ENCODE data around the gene WDFY2.
A peak's percentile ranks its signal among the peaks of the same experiment; 100 is the strongest.
"Not testable (repeated sequence)": the region's sequence is repeated elsewhere in the genome, so short reads cannot be mapped to it uniquely, and the experiment has no call there.

Gene WDFY2

DNA sequence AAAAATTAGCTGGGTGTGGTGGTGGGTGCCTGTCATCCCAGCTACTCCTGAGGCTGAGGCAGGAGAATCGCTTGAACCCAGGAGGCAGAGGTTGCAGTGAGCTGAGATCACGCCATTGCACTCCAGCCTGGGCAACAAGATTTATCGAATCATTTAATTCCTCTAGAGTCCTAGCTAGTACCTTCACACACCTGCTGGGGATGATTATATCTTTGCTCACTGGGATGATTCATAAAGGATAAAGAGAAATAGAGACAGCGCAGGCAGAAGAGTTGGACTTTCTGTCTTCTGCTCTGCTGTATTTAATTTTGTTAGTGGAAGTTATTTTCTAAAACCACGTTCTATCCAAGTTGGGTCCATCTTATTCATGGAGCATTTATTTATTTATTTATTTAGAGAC lies 56.4 kb downstream of the WDFY2 start:
- not testable (repeated sequence) for H3K9me3 Mint-ChIP-seq; H3K36me3 Mint-ChIP-seq (ENCODE audit: low read depth); H3K27ac Mint-ChIP-seq; H3K27me3 Mint-ChIP-seq (ENCODE audit: low read depth); H3K4me3 Mint-ChIP-seq
- H3K4me1 Mint-ChIP-seq (ENCODE audit: low read depth) = peaks cover 27% of the 10 kb centered on the region

DNA sequence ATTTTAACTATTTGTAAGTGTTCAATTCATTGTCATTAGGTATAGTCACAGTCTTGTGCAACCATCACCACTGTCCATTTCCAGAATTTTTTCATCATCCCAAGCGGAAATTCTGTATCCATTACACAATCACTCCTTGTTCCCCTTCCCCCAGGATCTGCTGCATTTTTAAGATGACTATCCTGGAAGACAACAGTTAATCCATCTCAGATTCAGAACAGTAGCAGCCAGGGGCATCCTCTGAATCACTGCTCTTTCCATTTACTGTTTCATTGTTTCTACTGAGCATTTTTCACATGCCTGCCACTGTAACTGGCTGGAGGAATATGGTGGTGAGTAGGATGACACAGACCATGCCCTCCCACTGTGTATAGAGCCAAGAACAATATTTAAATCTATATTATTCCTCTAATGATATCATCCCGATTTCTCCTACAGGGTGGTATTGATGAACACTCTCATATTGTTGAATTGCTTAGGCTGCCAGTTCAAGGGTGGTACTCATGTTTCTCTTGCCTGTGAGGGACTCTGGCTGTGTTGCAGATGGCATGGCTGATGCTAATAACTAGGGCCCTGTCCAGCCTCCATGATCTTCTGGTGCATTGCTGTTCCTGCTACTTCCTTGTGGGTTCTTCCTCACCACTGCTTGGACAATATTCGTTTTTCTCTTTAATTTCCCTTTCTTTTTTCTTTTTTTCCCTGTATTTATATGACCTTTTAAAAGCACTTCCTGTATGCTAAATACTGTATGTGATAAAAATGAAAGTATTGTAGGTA lies 59.0 kb downstream of the WDFY2 start:
- Mint-ChIP-seq H3K36me3 (ENCODE audit: low read depth) (no peaks in the 10 kb centered on the region), H3K27ac (no peak overlapping the region), H3K27me3 (ENCODE audit: low read depth) (no peaks in the 10 kb centered on the region), H3K4me3 (no peak overlapping the region), H3K4me1 (ENCODE audit: low read depth) (peaks cover 31% of the 10 kb centered on the region), H3K9me3 (no peaks in the 10 kb centered on the region)

DNA sequence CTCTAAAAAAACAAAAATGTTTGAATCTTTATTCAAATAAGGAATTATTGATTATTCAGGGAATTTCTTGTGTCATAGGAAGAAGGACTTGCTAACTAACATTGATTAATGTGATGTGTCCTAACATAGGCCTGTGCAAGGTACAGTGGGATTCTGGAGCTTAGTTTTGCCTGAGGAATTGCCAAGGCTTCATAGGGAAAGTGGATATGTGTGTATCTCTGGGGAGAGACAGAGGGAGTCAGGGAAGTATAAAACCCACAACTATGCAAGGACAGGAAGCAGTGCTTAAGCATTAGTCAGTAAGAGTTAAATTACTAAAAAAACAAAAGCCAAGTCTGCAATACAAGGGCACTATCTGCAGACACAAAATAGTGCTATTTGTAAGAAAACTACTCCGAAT lies 59.6 kb downstream of the WDFY2 start:
- no peak overlapping the region for H3K27ac Mint-ChIP-seq

DNA sequence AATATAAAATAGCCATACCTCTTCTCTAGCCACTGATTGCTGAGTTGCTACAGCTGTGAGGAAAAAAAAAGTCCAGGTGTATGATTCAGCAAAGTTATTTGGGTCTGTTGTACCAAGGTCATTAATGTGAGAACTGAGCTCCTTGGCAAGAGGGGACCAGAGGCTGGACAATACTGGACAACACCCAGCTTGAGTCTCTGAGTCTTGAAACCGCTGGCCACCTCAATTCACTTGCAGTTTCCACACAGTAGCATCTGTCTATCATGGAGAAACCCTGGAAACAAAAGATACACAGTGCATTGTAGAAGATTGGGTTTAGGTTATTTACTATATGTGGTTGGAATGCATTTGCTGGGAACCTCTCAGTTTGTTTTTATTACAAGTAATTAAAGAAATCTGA lies 60.4 kb downstream of the WDFY2 start:
- H3K4me1 Mint-ChIP-seq (ENCODE audit: low read depth) = peaks cover 31% of the 10 kb centered on the region

More for the DNA sequence above, 59.6 kb downstream of the WDFY2 start:
- H3K9me3 Mint-ChIP-seq = no peaks in the 10 kb centered on the region
- H3K4me1 Mint-ChIP-seq (ENCODE audit: low read depth) = peaks cover 31% of the 10 kb centered on the region
- H3K4me3 Mint-ChIP-seq = no peak overlapping the region
- no peaks in the 10 kb centered on the region for H3K36me3 Mint-ChIP-seq (ENCODE audit: low read depth)
- no peaks in the 10 kb centered on the region for H3K27me3 Mint-ChIP-seq (ENCODE audit: low read depth)

DNA sequence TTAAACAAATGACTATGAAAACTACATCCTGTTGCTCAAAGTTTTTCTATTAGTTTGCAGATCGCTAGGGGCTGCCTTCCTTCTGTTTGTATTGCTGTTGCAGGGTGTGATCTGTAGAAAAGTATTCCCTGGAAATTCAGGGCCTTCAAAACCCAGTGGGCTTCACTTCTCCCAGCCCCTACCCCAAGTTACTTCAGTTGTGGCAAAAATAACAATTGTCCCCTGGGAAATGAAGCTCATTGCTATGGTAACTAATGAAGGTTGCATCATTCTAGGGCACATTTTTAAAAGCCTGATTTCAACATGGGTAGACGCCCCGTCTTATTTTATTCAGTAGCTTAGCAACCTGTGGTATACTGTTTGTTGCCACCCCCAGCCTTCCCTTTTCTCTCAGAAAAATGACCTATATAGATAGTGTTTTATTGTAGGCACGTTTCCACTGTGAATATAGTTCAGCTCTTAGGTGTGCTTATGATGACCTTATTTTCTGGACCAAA lies 60.9 kb downstream of the WDFY2 start:
- no peaks in the 10 kb centered on the region for H3K27me3 Mint-ChIP-seq (ENCODE audit: low read depth)
- peak overlapping the region; percentile 7 for H3K4me3 Mint-ChIP-seq
- peak overlapping the region; percentile 55 for H3K27ac Mint-ChIP-seq
- H3K36me3 Mint-ChIP-seq (ENCODE audit: low read depth) = no peaks in the 10 kb centered on the region
- H3K9me3 Mint-ChIP-seq = no peaks in the 10 kb centered on the region
- H3K4me1 Mint-ChIP-seq (ENCODE audit: low read depth) = peaks cover 31% of the 10 kb centered on the region

More for the DNA sequence above, 60.4 kb downstream of the WDFY2 start:
- H3K27ac Mint-ChIP-seq = no peak overlapping the region
- no peak overlapping the region for H3K4me3 Mint-ChIP-seq
- no peaks in the 10 kb centered on the region for H3K9me3 Mint-ChIP-seq
- no peaks in the 10 kb centered on the region for H3K36me3 Mint-ChIP-seq (ENCODE audit: low read depth)
- no peaks in the 10 kb centered on the region for H3K27me3 Mint-ChIP-seq (ENCODE audit: low read depth)

DNA sequence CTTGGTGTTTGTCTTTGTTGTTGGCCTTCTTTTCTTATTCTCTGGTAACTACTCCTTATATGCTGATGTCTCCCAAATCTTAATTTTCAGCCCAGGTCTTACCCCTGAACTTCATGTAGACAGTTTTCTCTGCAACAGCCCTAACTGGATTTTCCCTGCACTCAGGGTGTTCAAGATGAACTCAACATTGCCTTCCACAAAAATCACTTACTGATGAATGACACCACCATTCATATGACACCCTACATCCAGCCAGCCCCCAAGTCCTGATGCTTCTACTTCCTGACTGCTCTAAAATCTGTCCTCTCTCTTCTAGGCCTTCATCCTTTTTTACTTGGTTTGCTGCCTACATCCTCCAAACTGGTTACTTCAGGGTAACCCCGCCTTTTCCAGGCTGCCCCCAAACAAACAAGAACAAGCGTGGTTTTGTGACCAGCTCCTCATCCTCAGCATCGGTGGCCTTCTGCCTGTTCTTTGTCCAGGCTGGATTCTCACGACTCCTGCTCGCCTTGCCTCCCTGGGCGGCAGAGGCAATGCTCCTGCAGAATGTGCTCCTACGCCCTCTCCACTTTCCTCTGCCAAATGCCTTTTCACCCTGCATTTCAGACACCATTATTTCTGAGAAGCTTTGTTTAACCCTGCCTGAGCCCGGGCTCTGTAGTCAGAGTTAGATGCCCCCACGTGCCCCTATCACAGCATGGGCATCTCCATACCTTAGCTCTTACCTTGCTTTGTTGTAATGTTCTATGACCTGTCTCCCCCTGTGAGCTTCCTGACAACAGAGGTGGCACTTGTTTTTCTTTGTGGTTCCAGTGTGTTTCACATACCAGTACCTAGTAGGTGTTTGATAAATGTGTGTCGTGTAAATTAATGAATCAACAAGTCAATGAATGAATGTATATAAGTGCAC lies 61.8 kb downstream of the WDFY2 start:
- Mint-ChIP-seq H3K4me1 (ENCODE audit: low read depth) (peaks cover 31% of the 10 kb centered on the region), H3K9me3 (no peaks in the 10 kb centered on the region), H3K36me3 (ENCODE audit: low read depth) (peaks cover under 1% of the 10 kb centered on the region), H3K27ac (peak overlapping the region; percentile 54), H3K27me3 (ENCODE audit: low read depth) (no peaks in the 10 kb centered on the region), H3K4me3 (peak overlapping the region; percentile 14)

DNA sequence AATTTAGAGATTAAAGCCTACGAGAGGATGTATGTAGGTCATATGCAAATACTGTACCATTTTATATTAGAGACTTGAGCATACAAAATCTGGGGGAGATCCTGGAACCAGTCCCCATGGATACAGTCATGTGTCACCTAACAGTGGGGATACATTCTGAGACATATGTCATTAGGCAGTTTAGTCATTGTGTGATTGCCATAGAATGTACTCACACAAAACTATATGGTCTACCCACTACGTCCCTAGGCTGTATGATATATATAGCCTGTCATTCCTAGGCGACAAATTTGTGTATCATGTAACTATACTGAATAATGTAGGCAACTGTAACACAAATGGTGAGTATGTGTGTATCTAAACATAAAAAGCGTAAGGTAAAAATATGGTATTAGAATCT lies 62.8 kb downstream of the WDFY2 start:
- H3K4me1 Mint-ChIP-seq (ENCODE audit: low read depth) = peaks cover 31% of the 10 kb centered on the region
- H3K27ac Mint-ChIP-seq = no peak overlapping the region
- peaks cover 5% of the 10 kb centered on the region for H3K36me3 Mint-ChIP-seq (ENCODE audit: low read depth)
- H3K4me3 Mint-ChIP-seq = no peak overlapping the region
- H3K9me3 Mint-ChIP-seq = no peaks in the 10 kb centered on the region
- no peaks in the 10 kb centered on the region for H3K27me3 Mint-ChIP-seq (ENCODE audit: low read depth)

DNA sequence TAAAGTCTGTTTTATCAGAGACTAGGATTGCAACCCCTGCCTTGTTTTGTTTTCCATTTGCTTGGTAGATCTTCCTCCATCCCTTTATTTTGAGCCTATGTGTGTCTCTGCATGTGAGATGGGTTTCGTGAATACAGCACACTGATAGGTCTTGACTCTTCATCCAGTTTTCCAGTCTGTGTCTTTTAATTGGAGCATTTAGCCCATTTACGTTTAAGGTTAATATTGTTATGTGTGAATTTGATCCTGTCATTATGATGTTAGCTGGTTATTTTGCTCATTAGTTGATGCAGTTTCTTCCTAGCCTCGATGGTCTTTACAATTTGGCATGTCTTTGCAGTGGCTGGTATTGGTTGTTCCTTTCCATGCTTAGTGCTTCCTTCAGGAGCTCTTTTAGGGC lies 67.9 kb downstream of the WDFY2 start:
- H3K27ac Mint-ChIP-seq; H3K36me3 Mint-ChIP-seq (ENCODE audit: low read depth); H3K27me3 Mint-ChIP-seq (ENCODE audit: low read depth); H3K9me3 Mint-ChIP-seq; H3K4me3 Mint-ChIP-seq; H3K4me1 Mint-ChIP-seq (ENCODE audit: low read depth): not testable (repeated sequence)

DNA sequence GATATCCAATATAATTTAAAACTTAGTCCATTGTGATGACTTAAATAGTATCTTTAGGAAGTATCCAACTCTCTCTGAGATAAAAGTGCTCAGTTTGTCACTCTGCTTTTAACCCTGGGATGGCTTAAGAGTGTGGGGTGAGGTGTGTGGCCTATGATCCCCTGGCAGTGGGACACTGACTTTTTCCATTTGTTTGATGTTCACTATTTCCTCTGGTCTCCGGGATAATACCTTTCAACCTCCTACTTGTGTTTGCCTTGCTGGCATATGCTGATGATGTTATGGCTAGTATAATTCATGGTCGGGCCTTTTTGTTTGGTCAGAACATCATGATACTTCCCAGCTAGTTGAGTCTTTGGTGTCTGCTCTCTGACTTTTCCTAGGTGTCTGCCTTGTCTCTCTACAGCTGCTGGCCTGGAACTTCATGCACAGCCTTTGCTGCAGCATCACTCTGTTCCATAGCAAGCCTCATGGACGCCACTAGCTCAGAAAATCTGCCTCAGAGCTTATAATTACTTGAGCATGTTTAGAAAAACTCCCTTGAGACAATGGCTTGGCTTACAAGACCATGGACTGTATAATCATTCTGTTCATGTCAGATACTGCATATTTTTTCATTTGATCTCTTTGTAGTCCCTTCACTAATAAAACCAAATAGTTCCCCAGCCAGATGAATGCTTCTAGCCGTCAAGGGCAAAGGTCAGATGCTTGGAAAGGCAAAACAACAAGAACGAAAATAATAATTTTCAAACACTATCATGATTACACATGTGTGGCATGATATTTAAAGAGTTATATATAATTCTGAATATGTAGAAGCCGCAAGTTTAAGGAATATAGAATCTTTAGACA lies 75.2 kb downstream of the WDFY2 start:
- Mint-ChIP-seq H3K27me3 (ENCODE audit: low read depth) (peaks cover 4% of the 10 kb centered on the region), H3K36me3 (ENCODE audit: low read depth) (peaks cover 22% of the 10 kb centered on the region), H3K9me3 (peaks cover 9% of the 10 kb centered on the region), H3K27ac (no peak overlapping the region), H3K4me3 (no peak overlapping the region), H3K4me1 (ENCODE audit: low read depth) (peaks cover 2% of the 10 kb centered on the region)

DNA sequence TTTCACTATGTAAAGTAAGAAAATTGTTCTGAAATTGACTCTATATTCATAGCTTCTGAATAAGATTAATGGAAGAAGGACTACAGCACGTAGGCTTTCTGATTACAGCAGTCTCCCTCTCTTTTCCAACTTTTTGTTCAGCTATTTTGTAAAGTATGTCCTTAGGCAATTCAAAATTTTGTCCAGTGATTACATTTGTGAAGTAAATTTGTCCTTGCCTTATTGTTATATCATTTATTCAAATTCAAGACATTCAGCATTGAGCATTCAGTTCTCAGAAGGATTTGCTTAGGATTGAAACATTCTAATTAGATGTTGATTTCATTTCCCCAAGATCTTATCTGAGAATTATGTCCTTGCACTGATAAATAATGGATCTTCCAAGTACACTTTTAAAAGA lies 76.6 kb downstream of the WDFY2 start:
- H3K4me3 Mint-ChIP-seq = no peak overlapping the region
- peaks cover 4% of the 10 kb centered on the region for H3K27me3 Mint-ChIP-seq (ENCODE audit: low read depth)
- H3K9me3 Mint-ChIP-seq = peaks cover 9% of the 10 kb centered on the region
- no peak overlapping the region for H3K27ac Mint-ChIP-seq
- H3K36me3 Mint-ChIP-seq (ENCODE audit: low read depth) = peaks cover 22% of the 10 kb centered on the region
- peaks cover 2% of the 10 kb centered on the region for H3K4me1 Mint-ChIP-seq (ENCODE audit: low read depth)

DNA sequence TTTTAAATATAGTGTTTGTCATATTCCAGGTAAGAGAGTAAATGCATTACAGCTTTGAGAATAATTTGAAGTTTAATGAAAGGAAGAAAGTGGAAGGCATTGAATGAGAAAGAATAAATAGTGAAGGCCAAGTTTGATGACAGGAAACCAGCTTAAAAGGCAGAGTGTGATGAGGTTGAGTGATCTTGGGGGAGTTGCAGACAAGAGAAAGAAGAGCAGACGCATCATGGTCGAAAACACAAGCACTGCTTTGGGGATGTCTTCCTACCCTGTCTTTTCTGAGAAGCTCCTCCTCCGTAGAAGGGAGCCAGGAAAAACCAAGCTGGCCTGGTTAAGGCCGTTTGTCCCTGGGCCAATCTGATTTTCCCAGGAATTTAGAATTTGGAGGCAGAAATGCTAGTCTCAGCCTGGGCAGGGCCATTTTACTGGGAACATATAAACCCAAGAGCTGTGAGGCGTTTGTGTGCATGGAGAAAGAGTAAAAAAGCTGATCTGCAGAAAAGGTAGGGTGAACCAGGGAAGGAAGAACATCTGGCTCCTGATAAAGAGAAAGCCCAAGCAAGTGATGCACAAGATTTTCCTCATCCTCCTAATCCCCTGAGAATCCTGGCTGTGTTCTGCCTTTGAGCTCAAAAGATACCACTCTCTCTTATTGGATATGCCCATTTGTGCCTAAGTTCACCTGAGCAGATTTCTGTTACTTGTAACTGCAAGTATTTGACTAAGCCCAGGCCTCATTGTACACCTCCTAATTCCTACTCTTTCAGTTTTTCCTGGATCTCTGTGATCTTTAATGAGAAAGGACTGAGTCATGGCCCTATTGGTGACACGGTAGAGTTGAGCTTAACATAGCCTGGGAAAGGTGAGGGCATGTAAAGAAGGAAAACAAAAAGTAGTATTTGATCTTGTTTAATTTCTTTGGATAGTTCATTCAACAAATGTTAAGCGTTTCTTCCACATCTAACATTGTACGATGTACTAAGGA lies 80.0 kb downstream of the WDFY2 start:
- H3K4me3 Mint-ChIP-seq = no peak overlapping the region
- H3K36me3 Mint-ChIP-seq (ENCODE audit: low read depth) = peaks cover 16% of the 10 kb centered on the region
- no peaks in the 10 kb centered on the region for H3K9me3 Mint-ChIP-seq
- no peak overlapping the region for H3K27ac Mint-ChIP-seq
- peaks cover 5% of the 10 kb centered on the region for H3K4me1 Mint-ChIP-seq (ENCODE audit: low read depth)
- H3K27me3 Mint-ChIP-seq (ENCODE audit: low read depth) = no peaks in the 10 kb centered on the region

DNA sequence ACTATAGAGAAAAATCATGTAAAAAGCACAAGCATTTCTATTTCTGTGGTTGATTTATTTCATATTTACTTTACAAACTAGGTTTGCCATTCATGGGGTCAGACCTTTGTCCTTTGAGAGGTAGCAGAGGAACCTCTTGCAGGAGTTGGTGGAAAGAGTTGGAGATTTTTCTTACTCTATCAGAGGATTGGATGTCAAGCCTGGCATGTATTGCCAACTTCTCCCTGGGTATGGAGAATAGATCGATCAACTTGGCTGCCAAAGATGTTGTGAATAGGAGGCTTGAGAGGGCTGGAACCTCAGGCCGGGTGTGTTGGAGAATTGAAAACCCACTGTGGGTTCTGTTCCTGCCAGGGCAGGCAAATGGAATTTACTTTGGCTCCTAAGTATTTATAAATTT lies 81.2 kb downstream of the WDFY2 start:
- H3K36me3 Mint-ChIP-seq (ENCODE audit: low read depth) = peaks cover 11% of the 10 kb centered on the region
- H3K4me1 Mint-ChIP-seq (ENCODE audit: low read depth) = peaks cover 5% of the 10 kb centered on the region
- no peak overlapping the region for H3K4me3 Mint-ChIP-seq
- no peaks in the 10 kb centered on the region for H3K27me3 Mint-ChIP-seq (ENCODE audit: low read depth)
- H3K9me3 Mint-ChIP-seq = no peaks in the 10 kb centered on the region
- H3K27ac Mint-ChIP-seq = no peak overlapping the region

DNA sequence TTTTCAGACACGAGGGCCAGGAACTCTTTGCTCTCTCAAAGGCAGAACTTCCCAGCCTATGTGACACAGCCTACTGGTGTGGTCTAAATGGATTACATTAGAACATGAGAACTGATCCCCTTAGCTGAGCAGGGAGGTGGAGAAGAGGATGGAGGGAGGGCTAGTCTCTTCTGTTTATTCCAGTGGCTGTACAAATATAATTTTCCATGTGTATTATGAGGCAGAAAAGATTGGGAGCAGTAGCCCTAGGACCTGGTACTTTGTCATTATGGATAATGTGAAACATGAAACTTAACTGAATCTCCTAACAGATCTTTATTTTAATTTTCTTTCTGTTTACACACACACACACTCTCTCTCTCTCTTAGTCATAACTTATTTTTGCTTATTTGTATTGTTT lies 82.1 kb downstream of the WDFY2 start:
- Mint-ChIP-seq H3K36me3 (ENCODE audit: low read depth) (peaks cover 8% of the 10 kb centered on the region), H3K4me1 (ENCODE audit: low read depth) (peaks cover 5% of the 10 kb centered on the region), H3K27me3 (ENCODE audit: low read depth) (no peaks in the 10 kb centered on the region), H3K27ac (no peak overlapping the region), H3K9me3 (peaks cover 6% of the 10 kb centered on the region), H3K4me3 (no peak overlapping the region)
